Measurements from ENCODE around the gene LAMB4.
"Not testable (repeated sequence)": the region's sequence is repeated elsewhere in the genome, so short reads cannot be mapped to it uniquely, and the experiment has no call there.

LAMB4 gene

DNA sequence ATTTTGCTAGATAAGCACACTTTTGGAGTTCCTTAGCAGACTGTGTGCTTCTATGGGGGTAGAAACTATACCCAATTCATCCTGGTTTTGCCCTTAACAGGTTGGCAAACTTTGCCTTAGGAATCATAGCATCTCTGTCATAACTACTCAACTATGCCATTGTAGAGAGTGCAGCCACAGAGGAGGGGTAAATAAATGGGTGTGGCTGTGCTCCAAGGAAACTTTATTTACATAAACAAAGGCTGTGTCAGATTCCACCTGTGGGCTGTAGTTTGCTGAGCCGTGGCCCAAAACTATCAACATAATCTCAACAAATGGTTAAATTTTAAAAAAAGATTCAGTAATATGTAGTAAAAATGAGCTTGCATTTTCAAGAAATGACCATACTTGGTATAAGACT is 75.6 kb downstream of the LAMB4 start:
- DNase-seq (ENCODE audit: extremely low spot score, insufficient read length, low read depth) (no peak), FAIRE-seq (no peak)

DNA sequence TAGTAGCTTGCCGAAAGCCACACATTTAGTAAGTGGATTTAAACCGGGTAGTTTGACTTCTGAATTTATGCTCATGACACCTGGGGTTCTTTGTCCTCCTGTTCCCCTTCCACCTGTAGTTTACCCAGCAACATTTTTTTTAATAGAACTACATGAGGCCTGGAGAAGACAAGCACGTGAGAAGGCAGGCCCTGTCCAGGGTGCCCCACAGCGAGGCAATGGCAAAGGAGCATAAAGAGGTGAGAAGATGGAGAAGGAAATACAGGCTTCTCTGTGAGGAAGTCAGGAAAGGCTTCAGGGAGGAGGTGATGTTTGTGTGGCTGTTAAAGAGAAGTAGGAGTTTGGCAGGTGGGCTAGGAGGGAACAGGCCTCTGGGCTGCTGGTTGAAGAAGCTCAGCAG is 76.9 kb downstream of the LAMB4 start:
- FAIRE-seq, result no peak
- no peak for DNase-seq (ENCODE audit: extremely low spot score, insufficient read length, low read depth)

DNA sequence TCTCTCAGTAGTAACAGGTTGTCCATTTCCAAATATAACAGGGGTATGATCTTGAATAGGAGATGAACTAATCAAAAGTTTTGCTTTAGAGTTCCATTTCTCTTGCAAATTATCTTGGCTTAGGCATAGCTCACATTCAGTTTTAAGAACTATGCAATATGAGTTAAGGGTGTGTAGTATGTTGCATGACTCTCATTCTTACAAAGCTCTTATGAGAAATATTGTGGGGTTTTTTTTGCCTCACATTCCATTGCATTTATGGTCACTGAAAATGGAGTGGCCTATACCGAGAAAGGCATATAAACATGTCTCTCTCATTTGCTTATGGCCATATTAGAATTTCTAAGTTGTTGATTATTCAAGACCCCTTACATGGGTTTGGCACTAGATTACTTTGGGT is 78.7 kb downstream of the LAMB4 start:
- DNase-seq (ENCODE audit: extremely low spot score, insufficient read length, low read depth), result no peak
- FAIRE-seq, result no peak

DNA sequence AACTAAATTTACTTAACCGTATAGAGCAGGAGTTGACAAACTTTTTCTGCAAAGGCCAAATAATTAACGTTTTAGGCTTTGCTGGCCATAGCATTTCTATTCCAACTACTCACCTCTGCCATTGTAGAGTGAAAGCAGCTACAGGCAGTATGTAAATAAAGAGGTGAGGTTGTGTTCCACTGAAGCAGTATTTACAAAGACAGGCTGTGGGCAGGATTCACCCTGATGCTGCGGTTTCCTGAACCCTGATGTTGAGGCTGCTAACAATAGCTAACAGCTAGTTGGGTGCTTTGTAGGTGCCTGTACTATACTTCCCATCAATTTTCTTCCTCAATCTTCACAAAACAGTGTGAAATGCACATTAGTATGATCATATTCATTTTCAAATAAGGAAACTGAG is 80.2 kb downstream of the LAMB4 start:
- DNase-seq (ENCODE audit: extremely low spot score, insufficient read length, low read depth), result no peak
- FAIRE-seq, result no peak

DNA sequence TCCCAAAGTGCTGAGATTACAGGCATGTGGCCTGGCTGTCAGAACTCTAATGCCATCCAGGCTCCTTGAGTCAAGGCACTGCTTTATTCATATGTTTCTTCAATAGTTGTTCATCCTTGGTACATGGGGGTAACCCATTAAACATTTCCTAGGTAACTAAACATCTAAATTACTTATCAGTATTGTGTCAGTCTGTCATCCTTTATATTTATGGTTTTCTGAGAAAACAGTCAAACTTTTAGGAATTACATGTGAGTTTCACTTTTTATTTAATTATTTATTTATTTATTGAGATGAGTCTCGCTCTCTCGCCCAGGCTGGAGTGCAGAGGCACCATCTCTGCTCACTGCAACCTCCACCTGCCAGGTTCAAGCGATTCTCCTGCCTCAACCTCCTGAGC is 81.7 kb downstream of the LAMB4 start:
- DNase-seq (ENCODE audit: extremely low spot score, insufficient read length, low read depth) (no peak), FAIRE-seq (no peak)

DNA sequence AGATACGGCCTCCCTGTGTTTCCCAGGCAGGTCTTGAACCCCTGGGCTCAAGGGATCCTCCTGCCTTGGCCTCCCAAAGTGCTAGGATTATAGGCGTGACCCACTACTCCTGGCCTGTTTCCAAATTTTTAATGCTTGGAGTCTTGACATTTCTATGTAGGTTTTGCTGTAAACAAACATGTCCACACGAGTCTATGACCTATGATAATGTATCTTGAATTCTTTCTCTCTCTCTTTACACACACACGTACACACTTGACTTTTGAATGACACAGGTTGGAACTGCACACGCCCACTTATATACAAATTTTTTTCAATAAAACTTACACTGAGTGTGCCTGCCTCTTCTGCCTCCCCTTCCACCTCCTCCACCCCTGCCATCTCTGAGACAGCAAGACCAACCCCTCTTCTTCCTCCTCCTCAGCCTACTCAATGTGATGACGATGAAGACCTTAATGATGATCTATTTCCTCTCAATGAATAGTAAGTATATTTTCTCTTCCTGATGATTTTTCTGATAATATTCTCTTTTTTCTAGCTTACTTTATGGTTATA is 83.1 kb downstream of the LAMB4 start:
- FAIRE-seq (no peak), DNase-seq (ENCODE audit: extremely low spot score, insufficient read length, low read depth) (no peak)

DNA sequence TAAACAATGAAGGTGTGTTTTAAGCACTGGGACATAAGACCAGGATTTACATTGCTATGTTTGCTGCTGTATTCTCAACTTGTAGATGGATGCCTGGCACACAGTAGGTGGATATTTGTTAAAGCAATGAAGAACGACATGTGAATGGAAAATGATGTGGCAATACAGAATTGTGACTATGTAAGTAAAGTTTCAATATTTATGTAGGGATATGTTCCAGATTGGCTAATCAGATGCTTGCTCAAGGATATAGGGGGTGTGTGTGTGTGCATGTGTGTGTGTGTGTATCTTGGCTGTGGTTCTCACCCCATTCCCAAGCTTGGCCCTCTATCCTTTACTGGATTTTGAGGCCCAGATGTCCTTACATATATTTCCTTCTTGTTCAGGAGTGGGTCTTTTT is 84.5 kb downstream of the LAMB4 start:
- DNase-seq (ENCODE audit: extremely low spot score, insufficient read length, low read depth), result no peak
- no peak for FAIRE-seq

DNA sequence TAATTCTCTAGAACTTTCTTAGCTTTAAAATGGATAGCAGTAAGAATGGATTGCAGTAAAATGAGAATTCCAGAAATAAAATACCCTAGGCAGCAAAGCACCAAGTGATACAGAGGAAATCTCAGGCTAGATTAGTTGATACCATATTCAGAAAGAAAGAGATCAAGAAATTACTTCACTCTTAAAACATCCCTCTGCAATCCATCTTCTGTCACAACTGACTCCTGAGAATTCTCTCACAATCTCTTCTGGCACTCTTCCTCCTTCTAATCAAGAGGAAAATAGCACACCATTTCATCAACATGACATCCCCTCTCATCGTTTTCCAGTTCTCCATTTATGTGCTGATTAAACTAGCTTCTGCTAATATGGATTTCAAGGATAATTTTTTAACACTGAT is 85.0 kb downstream of the LAMB4 start:
- DNase-seq (ENCODE audit: extremely low spot score, insufficient read length, low read depth) (no peak), FAIRE-seq (no peak)

DNA sequence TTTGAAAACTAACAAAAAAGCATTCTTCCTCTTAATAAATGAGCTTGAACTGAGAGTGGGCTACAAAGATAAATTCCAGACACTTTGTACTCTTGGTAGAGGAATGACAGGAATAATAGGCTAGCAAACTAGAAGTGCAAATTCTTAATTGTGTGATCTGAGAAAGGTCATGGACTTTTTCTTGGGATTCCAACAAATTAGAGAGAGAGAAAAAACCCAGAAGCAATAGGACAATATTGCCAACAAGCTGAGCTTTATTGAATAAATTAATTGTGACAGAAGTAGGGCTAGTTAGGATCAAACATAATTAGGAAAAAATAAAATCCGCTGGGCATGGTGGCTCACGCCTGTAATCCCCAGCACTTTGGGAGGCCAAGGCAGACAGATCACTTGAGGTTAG is 85.8 kb downstream of the LAMB4 start:
- DNase-seq (ENCODE audit: extremely low spot score, insufficient read length, low read depth) (no peak), FAIRE-seq (no peak)

DNA sequence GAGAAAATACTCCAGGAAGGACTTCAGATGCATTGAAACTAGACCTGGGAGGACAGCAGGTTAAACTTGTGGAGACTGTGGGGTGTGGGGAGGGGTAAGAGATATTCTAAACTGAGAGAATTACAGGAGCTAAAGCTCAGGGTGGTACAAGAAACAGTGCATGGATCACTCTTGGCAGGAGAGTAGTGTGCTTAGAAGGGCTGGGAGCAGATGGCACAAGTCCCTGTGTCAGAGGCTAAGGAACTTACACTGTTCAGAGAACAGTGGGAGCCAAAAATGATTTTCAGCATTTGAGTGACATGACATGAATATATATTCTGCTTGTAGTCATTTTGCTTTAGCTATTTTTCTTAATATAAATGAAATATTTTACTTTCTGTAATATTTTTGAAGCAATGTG is 91.2 kb downstream of the LAMB4 start:
- no peak for DNase-seq (ENCODE audit: extremely low spot score, insufficient read length, low read depth)
- FAIRE-seq, result no peak

DNA sequence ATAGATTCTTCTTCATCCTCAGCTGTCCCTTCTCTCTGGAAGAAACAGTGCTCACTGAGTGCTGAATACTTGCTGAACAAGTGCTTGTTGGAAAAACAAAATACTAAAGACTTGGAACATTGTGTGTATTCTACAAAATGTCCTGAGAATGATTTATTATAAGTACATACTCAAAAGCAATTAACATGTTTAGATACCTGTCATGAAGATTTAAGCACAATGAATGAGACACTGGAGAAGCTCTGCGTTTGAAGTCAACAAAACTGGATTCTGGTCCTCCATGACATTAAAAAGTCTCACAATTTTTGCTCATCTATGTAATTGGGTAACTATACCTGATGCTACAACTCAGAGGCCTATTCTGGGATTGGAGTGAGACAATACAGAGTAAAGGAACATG is 92.4 kb downstream of the LAMB4 start:
- no peak for FAIRE-seq
- no peak for DNase-seq (ENCODE audit: extremely low spot score, insufficient read length, low read depth)

DNA sequence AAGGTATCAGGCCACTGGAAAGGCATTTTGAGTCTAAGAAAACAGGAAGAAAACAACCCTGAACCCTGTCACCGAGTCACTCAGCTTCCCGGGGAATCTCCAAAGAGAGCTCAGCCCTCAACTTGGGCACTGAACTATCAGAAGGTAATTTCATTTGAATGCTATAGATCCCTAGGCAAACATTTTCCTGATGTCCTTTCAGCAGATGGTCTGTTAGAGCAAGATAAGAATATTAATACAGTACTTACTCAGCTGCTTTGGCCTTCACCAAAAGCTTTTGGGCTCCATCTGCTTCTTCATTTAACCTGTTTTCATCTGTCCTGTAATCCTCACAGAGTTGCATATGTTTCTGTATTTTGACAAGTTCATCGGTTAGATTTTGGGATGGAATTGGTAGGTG is 93.0 kb downstream of the LAMB4 start:
- FAIRE-seq, result no peak

DNA sequence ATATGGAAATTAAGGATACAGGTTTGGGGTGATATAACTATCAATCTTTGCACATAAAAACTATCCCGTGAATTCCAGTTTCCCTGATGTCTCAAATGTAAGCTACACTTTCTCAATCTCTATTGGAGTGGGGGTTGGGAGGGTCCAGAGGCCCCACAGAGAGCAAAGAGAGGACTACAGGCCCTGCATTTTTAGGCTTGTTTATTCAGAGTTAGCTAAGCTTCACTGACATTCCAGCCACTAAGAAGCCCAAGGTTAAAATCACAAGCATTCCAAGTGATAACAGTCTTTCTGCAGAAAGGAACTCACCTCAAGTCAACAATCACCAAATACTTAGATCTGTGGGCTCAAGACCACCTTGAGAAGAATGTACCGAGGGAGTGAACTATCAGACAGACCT is 95.6 kb downstream of the LAMB4 start:
- FAIRE-seq (no peak), DNase-seq (ENCODE audit: extremely low spot score, insufficient read length, low read depth) (no peak)

More for the DNA sequence above, 93.0 kb downstream of the LAMB4 start:
- DNase-seq (ENCODE audit: extremely low spot score, insufficient read length, low read depth), result no peak

DNA sequence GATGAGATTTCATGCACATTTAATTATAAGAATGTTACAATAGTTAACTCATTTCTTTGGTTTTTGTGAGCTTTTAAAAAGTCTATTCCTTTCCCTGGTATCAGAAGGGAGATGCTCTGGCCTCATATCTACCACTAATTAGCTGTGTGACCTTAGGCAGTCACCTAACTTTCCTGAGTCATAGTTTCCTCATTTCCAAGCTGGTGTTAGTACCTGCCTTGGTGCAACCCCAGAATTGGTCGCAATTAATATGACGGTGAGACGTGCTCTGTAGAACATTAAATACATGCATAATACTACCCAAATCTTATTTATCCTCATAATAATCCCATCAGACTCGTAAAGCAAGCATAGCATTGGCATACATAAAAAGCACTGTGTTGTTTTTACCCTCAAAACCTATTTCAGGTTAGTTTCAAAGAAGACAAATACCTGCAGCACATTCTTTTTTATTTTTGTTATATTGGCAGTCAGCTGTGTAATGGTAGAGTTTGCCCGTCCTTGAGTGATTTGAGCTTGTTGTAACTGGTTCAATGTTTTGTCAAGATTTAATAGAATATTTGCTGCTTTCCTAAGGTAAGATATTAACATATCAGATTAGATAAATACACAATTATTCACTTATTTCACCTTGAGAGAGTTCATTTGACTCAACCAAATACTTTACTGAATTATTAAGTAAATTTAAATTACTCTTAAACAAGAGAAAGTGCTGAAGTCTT is 96.2 kb downstream of the LAMB4 start:
- DNase-seq (ENCODE audit: extremely low spot score, insufficient read length, low read depth) (no peak), FAIRE-seq (no peak)

DNA sequence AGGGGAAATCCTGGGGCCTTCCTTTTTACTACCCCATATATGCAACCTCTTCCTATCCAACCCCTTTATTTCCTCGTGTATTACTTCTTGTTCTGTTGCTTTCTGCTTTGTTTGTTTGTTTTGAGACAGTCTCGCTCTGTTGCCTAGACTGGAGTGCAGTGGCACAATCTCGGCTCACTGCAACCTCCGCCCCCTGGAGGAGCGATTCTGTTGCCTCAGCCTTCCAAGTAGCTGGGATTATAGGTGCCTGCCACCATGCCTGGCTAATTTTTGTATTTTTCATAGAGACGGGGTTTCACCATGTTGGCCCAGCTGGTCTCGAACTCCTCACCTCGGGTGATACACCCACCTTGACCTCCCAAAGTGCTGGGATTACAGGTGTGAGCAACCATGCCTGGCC is 96.9 kb downstream of the LAMB4 start:
- DNase-seq (ENCODE audit: extremely low spot score, insufficient read length, low read depth); FAIRE-seq: not testable (repeated sequence)

DNA sequence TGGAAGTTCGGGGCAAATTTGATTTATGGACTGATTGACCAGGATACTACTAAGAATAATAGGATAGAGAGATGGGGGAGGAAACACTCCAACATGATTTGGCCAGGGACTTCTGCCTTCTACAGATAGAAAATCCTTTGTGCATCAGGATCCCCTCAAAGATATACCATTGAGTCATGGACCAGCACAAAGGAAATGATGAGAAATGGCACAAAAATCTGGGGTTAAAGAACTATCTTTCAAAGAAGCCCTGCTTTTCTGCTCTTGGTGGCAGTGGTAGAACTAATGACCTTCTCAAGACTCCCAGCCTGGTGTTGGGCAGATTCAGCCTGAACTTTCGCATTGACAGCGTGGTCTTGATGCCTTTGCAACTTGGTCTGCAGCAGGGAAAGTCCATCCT is 99.6 kb downstream of the LAMB4 start:
- no peak for DNase-seq (ENCODE audit: extremely low spot score, insufficient read length, low read depth)
- FAIRE-seq, result no peak

DNA sequence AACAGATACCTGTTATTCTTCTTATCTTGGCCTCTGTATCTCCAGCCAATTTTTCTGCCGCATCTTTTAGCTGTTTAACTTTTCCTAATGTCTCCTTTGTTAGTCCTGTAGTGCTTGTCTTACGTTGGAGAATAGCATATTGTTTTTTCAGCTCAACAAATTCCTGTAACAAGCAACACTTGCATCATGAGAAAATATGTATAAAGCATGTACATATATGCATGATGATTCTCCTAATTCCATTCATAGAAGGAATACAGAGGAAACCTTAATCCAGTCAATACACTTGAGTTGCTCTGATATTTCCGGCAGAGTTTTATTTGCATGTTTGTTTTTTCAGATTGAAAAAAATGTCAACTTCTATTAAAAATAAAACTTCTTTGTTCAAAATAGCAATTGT is 101.1 kb downstream of the LAMB4 start:
- no peak for DNase-seq (ENCODE audit: extremely low spot score, insufficient read length, low read depth)
- FAIRE-seq, result no peak

DNA sequence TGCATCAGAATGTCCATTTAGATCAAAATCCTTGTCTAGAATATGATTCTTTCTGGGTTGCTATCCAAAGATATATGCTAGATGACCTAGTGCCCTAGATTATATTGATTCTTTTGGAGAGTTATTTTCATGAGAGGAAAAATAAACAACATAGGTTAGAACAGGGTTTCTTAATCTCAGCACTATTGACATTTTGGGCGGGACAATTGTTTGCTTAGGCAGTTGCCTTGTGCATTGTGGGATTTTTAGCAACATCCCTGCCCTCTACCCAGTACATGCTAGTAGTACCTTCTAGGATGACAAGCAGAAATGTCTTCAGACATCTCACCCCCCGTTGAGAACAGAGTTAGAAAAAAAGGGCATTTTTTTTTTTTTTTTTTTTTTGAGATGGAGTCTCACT is 102.0 kb downstream of the LAMB4 start:
- DNase-seq (ENCODE audit: extremely low spot score, insufficient read length, low read depth) (no peak), FAIRE-seq (no peak)

DNA sequence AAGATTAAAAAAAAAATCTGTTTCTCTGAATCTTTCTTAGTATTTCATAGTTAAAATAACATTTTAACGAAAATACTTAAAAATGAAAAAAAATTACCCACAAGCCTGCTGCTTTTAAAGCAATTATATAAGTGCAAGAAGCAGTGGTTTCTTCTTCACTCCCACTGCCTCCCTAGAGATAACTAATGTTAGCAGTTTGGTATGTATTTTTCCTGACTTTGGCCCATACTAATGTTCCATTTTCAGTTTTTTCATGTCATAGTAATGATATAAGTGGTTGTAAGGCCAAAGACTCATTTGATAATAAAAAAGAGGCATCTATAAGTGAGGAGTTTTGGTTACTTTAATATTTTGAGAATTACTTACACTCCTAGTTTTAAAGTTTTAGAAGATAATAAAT is 102.9 kb downstream of the LAMB4 start:
- FAIRE-seq (no peak), DNase-seq (ENCODE audit: extremely low spot score, insufficient read length, low read depth) (no peak)

DNA sequence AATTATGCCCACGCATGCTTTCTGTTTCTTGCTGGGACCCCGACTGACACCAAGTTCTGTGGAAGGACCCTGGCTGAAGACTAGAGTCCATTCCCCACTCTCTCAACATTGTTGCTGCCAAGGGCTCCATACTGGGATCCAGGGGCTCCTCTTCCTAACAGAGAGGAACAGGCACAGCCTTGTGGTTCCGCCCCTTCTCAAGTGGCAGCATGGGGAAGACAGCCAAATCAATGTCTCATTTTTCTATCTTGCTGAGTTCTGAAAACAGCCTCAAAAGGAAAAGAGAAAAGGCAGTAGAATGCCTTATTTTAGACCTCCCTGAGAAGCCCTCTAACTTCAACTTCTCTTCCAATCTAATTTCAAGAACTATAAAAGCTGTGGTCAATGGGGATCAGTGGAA is 103.5 kb downstream of the LAMB4 start:
- no peak for DNase-seq (ENCODE audit: extremely low spot score, insufficient read length, low read depth)
- FAIRE-seq, result no peak

DNA sequence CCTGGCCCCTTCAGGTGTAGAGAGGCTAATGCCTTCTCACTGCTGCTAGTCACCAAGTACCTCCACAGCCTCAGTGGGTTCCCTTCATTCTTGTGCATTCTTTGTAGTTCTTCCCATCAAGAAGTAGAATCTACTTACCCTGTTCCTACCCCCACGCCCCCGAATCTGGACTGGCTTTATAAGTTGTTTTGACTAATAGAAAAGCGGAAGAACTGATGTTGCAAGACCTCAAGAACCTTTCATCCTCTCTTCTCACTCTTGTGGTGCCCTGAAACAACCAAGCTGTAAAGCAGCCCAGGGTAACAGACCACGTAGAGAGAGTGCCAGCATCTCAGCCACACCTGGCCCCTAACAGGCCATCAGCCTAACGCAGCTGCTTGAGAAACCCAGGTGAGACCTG is 104.0 kb downstream of the LAMB4 start:
- no peak for FAIRE-seq
- no peak for DNase-seq (ENCODE audit: extremely low spot score, insufficient read length, low read depth)

DNA sequence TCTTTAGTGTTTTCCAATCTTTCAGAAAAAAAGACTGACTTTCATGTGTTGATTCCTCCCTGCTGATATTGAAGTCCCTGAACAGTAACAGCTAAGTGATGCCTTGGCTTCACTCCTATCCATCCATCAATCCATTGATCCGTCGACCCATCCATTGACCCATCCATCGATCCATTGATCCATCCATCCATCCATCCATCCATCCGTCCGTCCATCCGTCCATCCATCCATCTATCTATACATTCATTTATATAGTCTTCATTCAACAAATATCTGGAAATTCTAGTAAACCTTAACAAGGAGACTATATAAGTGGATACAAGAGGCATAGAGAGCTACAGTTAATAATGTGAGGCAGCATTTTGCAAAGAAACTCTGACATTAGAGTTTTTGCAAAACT is 105.6 kb downstream of the LAMB4 start:
- DNase-seq (ENCODE audit: extremely low spot score, insufficient read length, low read depth), result no peak
- no peak for FAIRE-seq
